SK-N-MC (cell line): ENCODE results near the gene SLAMF9.

Source experiments
- EZH2 ChIP-seq: fragments of 200-600 bp; sonication (generic); IDR thresholded peaks from one replicate; pipeline ENCODE4 v1.6.1; 2017; ENCODE audit warnings: antibody characterized with exemption
- POLR2AphosphoS5 ChIP-seq: IDR thresholded peaks from 2 replicates; pipeline ENCODE4 v1.6.1; 2012; ENCODE audit warnings: mild to moderate bottlenecking, low read depth, low read length, borderline replicate concordance

- no peak for TF ChIP-seq POLR2AphosphoS5
- no peak for TF ChIP-seq EZH2
These were observed 35.5 kb upstream of the SLAMF9 start for GRCh38 chr1:159989581-159989980.
